Activated CD4-positive, alpha-beta memory T cell treated with anti-CD3 and anti-CD28 coated beads for 36 hours (primary cell): ENCODE measurements around the gene DNAJC13. TPM values are rescaled to one million over a fixed set of nuclear protein-coding genes. Genes with fewer than 3 reads are reported as not detected.
A peak's percentile ranks its signal among the peaks of the same experiment; 100 is the strongest.

ENCODE experiments used
- CTCF ChIA-PET: fragments of 350-600 bp; sonication (Branson Sonifier 250); formaldehyde crosslinking; loops from one replicate; lab custom pipeline; 2021; ENCODE audit warnings: antibody characterized with exemption, inconsistent platforms; lab: Charles Lee
- POLR2A ChIA-PET: fragments of 350-600 bp; sonication (Branson Sonifier 250); formaldehyde crosslinking; loops from one replicate; lab custom pipeline; 2021; ENCODE audit warnings: antibody characterized with exemption; lab: Charles Lee
- DNase-seq: peaks from one replicate; pipeline ENCODE4 v3.0.0-alpha.2; 2020
- H3K27ac Mint-ChIP-seq: one replicate; pipeline ENCODE4 v1.8.0; 2021; ENCODE audit warnings: mixed read lengths
- H3K27me3 Mint-ChIP-seq: one replicate; pipeline ENCODE4 v1.8.0; 2021; ENCODE audit warnings: mixed read lengths
- H3K36me3 Mint-ChIP-seq: one replicate; pipeline ENCODE4 v1.8.0; 2021; ENCODE audit warnings: mixed read lengths
- H3K4me1 Mint-ChIP-seq: one replicate; pipeline ENCODE4 v1.8.0; 2021; ENCODE audit warnings: low read depth, mixed read lengths
- H3K4me3 Mint-ChIP-seq: one replicate; pipeline ENCODE4 v1.8.0; 2021; ENCODE audit warnings: mild to moderate bottlenecking, mixed read lengths
- H3K9me3 Mint-ChIP-seq: one replicate; pipeline ENCODE4 v1.8.0; 2021; ENCODE audit warnings: mixed read lengths
- intact Hi-C: fragments of 100-400 bp; cut with micrococcal nuclease; formaldehyde crosslinking; loops from one replicate; pipeline ENCODE4 v1.15.1; 2023
- total RNA-seq, 2 experiments: library from RNA; stranded (reverse); gene quantifications; one replicate each; pipeline ENCODE4 v1.2.3, GENCODE V29; 2021

The DNAJC13 gene
- total RNA-seq, 2 experiments from 2014 or later = 33.5 to 34.5 TPM

GRCh38 chr3:132569153-132569552 lies 151.9 kb downstream of the DNAJC13 start:
- intact Hi-C loops = loop anchor here (1.0 kb wide), 1 partner anchor 19 kb away; no protein-coding TSS in a partner anchor
- Mint-ChIP-seq H3K36me3 (peaks cover 38% of the 10 kb centered on the region), H3K4me3 (no peak overlapping the region), H3K9me3 (peaks cover 6% of the 10 kb centered on the region), H3K4me1 (peaks cover 14% of the 10 kb centered on the region), H3K27ac (peak overlapping the region; percentile 86), H3K27me3 (no peaks in the 10 kb centered on the region)
- ChIA-PET CTCF (interaction anchor here (1.4 kb wide), 1 partner anchor 33 kb away, joined by 3 read pairs; no protein-coding TSS in a partner anchor), POLR2A (no interaction called here)
- no peak for DNase-seq

- Mint-ChIP-seq H3K36me3 (peaks cover 37% of the 10 kb centered on the region), H3K9me3 (peaks cover 6% of the 10 kb centered on the region), H3K4me1 (peaks cover 14% of the 10 kb centered on the region), H3K27me3 (no peaks in the 10 kb centered on the region), H3K4me3 (no peak overlapping the region), H3K27ac (peak overlapping the region; percentile 86)
- intact Hi-C loops = loop anchor here (1.0 kb wide), 1 partner anchor 19 kb away; no protein-coding TSS in a partner anchor
- CTCF ChIA-PET = no interaction called here
- DNase-seq = no peak
- POLR2A ChIA-PET = no interaction called here
Observed at GRCh38 chr3:132569580-132569979, 152.3 kb downstream of the DNAJC13 start.

- POLR2A ChIA-PET = no interaction called here
- no peak overlapping the region for H3K27ac Mint-ChIP-seq
Observed at GRCh38 chr3:132570016-132570415, 152.7 kb downstream of the DNAJC13 start.

GRCh38 chr3:132573797-132574211 lies 156.5 kb downstream of the DNAJC13 start:
- H3K4me3 Mint-ChIP-seq = no peak overlapping the region
- ChIA-PET CTCF (no interaction called here), POLR2A (no interaction called here)
- H3K36me3 Mint-ChIP-seq = peaks cover 52% of the 10 kb centered on the region
- no peak overlapping the region for H3K27ac Mint-ChIP-seq
- peaks cover 6% of the 10 kb centered on the region for H3K9me3 Mint-ChIP-seq
- H3K27me3 Mint-ChIP-seq = no peaks in the 10 kb centered on the region
- no peak for DNase-seq
- peaks cover 10% of the 10 kb centered on the region for H3K4me1 Mint-ChIP-seq
- intact Hi-C loops = no loop called here

More at GRCh38 chr3:132570016-132570415, 152.7 kb downstream of the DNAJC13 start:
- CTCF ChIA-PET = interaction anchor here (0.8 kb wide), 1 partner anchor 20 kb away, joined by 3 read pairs; no protein-coding TSS in a partner anchor
- Mint-ChIP-seq H3K27me3 (no peaks in the 10 kb centered on the region), H3K9me3 (peaks cover 6% of the 10 kb centered on the region), H3K4me3 (no peak overlapping the region), H3K4me1 (peaks cover 14% of the 10 kb centered on the region), H3K36me3 (peaks cover 34% of the 10 kb centered on the region)
- intact Hi-C loops = no loop called here
- DNase-seq = no peak

- Mint-ChIP-seq H3K27ac (no peak overlapping the region), H3K9me3 (peaks cover 4% of the 10 kb centered on the region), H3K27me3 (no peaks in the 10 kb centered on the region), H3K36me3 (peaks cover 31% of the 10 kb centered on the region), H3K4me1 (no peaks in the 10 kb centered on the region), H3K4me3 (no peak overlapping the region)
- POLR2A ChIA-PET = no interaction called here
- DNase-seq = no peak
- CTCF ChIA-PET = no interaction called here
- intact Hi-C loops = no loop called here
Observed at GRCh38 chr3:132587401-132587800, 170.1 kb downstream of the DNAJC13 start.

Other genes starting within 250 kb of the DNAJC13 start
- gene ACP3, start 100.1 kb upstream of the DNAJC13 start, total RNA-seq = not detected
- gene ACKR4, start 179.8 kb downstream of the DNAJC13 start, total RNA-seq = not detected
- 10 to 100 TPM; 11.2 to 13.8 TPM for gene ACAD11, start 242.3 kb downstream of the DNAJC13 start, total RNA-seq
- gene UBA5, start 242.8 kb downstream of the DNAJC13 start, total RNA-seq = 10 to 100 TPM; 50.4 to 58.3 TPM